Panc1 (cell line): Measurements from ENCODE around the gene NUDT22. TPM values are rescaled to one million over a fixed set of nuclear protein-coding genes. Genes with fewer than 3 reads are reported as not detected.

ENCODE experiments used
- total RNA-seq: library from RNA; stranded (reverse); gene quantifications from one replicate; pipeline ENCODE4 v1.2.1, GENCODE V29; 2021; ENCODE audit not compliant: unreplicated experiment

Gene NUDT22
- total RNA-seq, 1 experiment from 2014 or later, result 98.8 TPM

Other genes with a start within 250 kb of the NUDT22 start
- gene OTUB1, start 239.8 kb upstream of the NUDT22 start, total RNA-seq, result 118 TPM
- gene FLRT1, start 190.3 kb upstream of the NUDT22 start, total RNA-seq, result 0.51 TPM
- 16.8 TPM for gene MACROD1, start 60.2 kb upstream of the NUDT22 start, total RNA-seq
- gene STIP1, start 40.1 kb upstream of the NUDT22 start, total RNA-seq, result 344 TPM
- gene FERMT3, start 19.6 kb upstream of the NUDT22 start, total RNA-seq, result 2.9 TPM
- gene TRPT1, start 88 bp upstream of the NUDT22 start, total RNA-seq, result 66.1 TPM
- gene DNAJC4, start 4.3 kb downstream of the NUDT22 start, total RNA-seq, result 41.0 TPM
- 101 TPM for gene VEGFB, start 8.3 kb downstream of the NUDT22 start, total RNA-seq
- 71.8 TPM for gene FKBP2, start 14.8 kb downstream of the NUDT22 start, total RNA-seq
- 261 TPM for gene PPP1R14B, start 20.7 kb downstream of the NUDT22 start, total RNA-seq
- 41.2 TPM for gene PLCB3, start 25.3 kb downstream of the NUDT22 start, total RNA-seq
- 77.7 TPM for gene BAD, start 58.4 kb downstream of the NUDT22 start, total RNA-seq
- gene GPR137, start 59.6 kb downstream of the NUDT22 start, total RNA-seq, result 183 TPM
- gene KCNK4, start 65.0 kb downstream of the NUDT22 start, total RNA-seq, result 1.1 TPM
- 0.64 TPM for gene CATSPERZ, start 74.1 kb downstream of the NUDT22 start, total RNA-seq
- gene ESRRA, start 79.2 kb downstream of the NUDT22 start, total RNA-seq, result 81.6 TPM
- 341 TPM for gene TRMT112, start 91.3 kb downstream of the NUDT22 start, total RNA-seq
- gene PRDX5, start 91.8 kb downstream of the NUDT22 start, total RNA-seq, result 492 TPM
- 17.1 TPM for gene CCDC88B, start 113.9 kb downstream of the NUDT22 start, total RNA-seq
- 74.0 TPM for gene RPS6KA4, start 132.9 kb downstream of the NUDT22 start, total RNA-seq